WTC11 (cell line): ENCODE data around the gene RGS13. TPM values are rescaled to one million over a fixed set of nuclear protein-coding genes. Genes with fewer than 3 reads are reported as not detected.

ENCODE experiments used
- ATAC-seq: fragments of 200-7000 bp; cut with Tn5 transposase; 2 replicates; pipeline ENCODE4 v1.10.0; 2021; ENCODE audit warnings: mild to moderate bottlenecking, moderate library complexity
- CTCF ChIA-PET: fragments of 300-600 bp; sonication (Branson Sonifier 250); formaldehyde crosslinking; loops from one replicate; lab custom pipeline; 2021; ENCODE audit warnings: antibody characterized with exemption; lab: Charles Lee
- POLR2A ChIA-PET: fragments of 350-600 bp; sonication (Branson Sonifier 250); formaldehyde crosslinking; loops from one replicate; lab custom pipeline; 2021; ENCODE audit warnings: antibody characterized with exemption; lab: Charles Lee
- DNase-seq: peaks from one replicate; pipeline ENCODE4 v3.0.0; 2021; ENCODE audit warnings: low spot score
- H3K27ac Mint-ChIP-seq: 2 replicates; pipeline ENCODE4 v1.8.0; 2021; ENCODE audit warnings: mixed read lengths
- H3K27me3 Mint-ChIP-seq: 2 replicates; pipeline ENCODE4 v1.8.0; 2021; ENCODE audit warnings: low read depth, mild to moderate bottlenecking, moderate library complexity, mixed read lengths
- H3K36me3 Mint-ChIP-seq: 2 replicates; pipeline ENCODE4 v1.8.0; 2021; ENCODE audit warnings: mixed read lengths
- H3K4me1 Mint-ChIP-seq: 2 replicates; pipeline ENCODE4 v1.8.0; 2022; ENCODE audit warnings: mixed read lengths
- H3K4me3 Mint-ChIP-seq: 2 replicates; pipeline ENCODE4 v1.8.0; 2021; ENCODE audit warnings: mild to moderate bottlenecking, moderate library complexity, mixed read lengths
- H3K9me3 Mint-ChIP-seq: 2 replicates; pipeline ENCODE4 v1.8.0; 2021; ENCODE audit warnings: mixed read lengths
- ATF1 ChIP-seq: sonication (generic); formaldehyde crosslinking; IDR thresholded peaks from 2 replicates; pipeline ENCODE4 v1.8.1; 2023; ENCODE audit warnings: mild to moderate bottlenecking, moderate library complexity, missing genetic modification reagents
- FOXK1 ChIP-seq: sonication (generic); formaldehyde crosslinking; IDR thresholded peaks from 2 replicates; pipeline ENCODE4 v1.8.0; 2022; ENCODE audit warnings: mild to moderate bottlenecking, moderate library complexity, missing genetic modification reagents
- IRF2 ChIP-seq: sonication (generic); formaldehyde crosslinking; IDR thresholded peaks from 2 replicates; pipeline ENCODE4 v1.8.0; 2022; ENCODE audit warnings: low read depth, missing genetic modification reagents, borderline replicate concordance
- KAT7 ChIP-seq: sonication (generic); formaldehyde crosslinking; IDR thresholded peaks from 2 replicates; pipeline ENCODE4 v1.8.1; 2023; ENCODE audit warnings: missing genetic modification reagents, mild to moderate bottlenecking, borderline replicate concordance
- MXD4 ChIP-seq: fragments of 250-450 bp; sonication (Bioruptor Pico); IDR thresholded peaks from 2 replicates; pipeline ENCODE4 v1.8.0; 2021; ENCODE audit warnings: mild to moderate bottlenecking, moderate library complexity, borderline replicate concordance
- MYBL2 ChIP-seq: sonication (generic); formaldehyde crosslinking; IDR thresholded peaks from 2 replicates; pipeline ENCODE4 v1.8.1; 2023; ENCODE audit warnings: mild to moderate bottlenecking, moderate library complexity, missing genetic modification reagents
- NR2C2 ChIP-seq: sonication (generic); formaldehyde crosslinking; IDR thresholded peaks from 2 replicates; pipeline ENCODE4 v1.8.0; 2022; ENCODE audit warnings: mild to moderate bottlenecking, missing genetic modification reagents
- NR3C1 ChIP-seq: sonication (generic); formaldehyde crosslinking; conservative IDR thresholded peaks from 2 replicates; pipeline ENCODE4 v1.8.1; 2023; ENCODE audit warnings: low read depth, mild to moderate bottlenecking, missing genetic modification reagents
- SMAD4 ChIP-seq: sonication (generic); formaldehyde crosslinking; IDR thresholded peaks from 2 replicates; pipeline ENCODE4 v1.8.0; 2022; ENCODE audit warnings: mild to moderate bottlenecking, missing genetic modification reagents
- SP1 ChIP-seq: sonication (generic); formaldehyde crosslinking; conservative IDR thresholded peaks from 2 replicates; pipeline ENCODE4 v1.8.1; 2022; ENCODE audit warnings: missing genetic modification reagents
- TEAD4 ChIP-seq: sonication (generic); formaldehyde crosslinking; IDR thresholded peaks from 2 replicates; pipeline ENCODE4 v1.8.0; 2022; ENCODE audit warnings: mild to moderate bottlenecking, missing genetic modification reagents
- ZNF263 ChIP-seq: sonication (generic); formaldehyde crosslinking; IDR thresholded peaks from 2 replicates; pipeline ENCODE4 v1.8.1; 2022; ENCODE audit warnings: low read depth, mild to moderate bottlenecking, moderate library complexity, missing genetic modification reagents
- ZNF416 ChIP-seq: fragments of 250-450 bp; sonication (Bioruptor Pico); IDR thresholded peaks from 2 replicates; pipeline ENCODE4 v1.9.0; 2021; ENCODE audit warnings: mild to moderate bottlenecking, inconsistent platforms
- total RNA-seq: library from RNA; stranded (reverse); gene quantifications from 3 replicates; pipeline ENCODE4 v1.2.3, GENCODE V29; 2021
- TF ChIP-seq, protein P1 (sequence below): sonication (generic); formaldehyde crosslinking; conservative IDR thresholded peaks from 2 replicates; pipeline ENCODE4 v1.8.1; 2022; ENCODE audit warnings: mild to moderate bottlenecking, missing genetic modification reagents
- TF ChIP-seq, protein P2 (sequence below): fragments of 250-450 bp; sonication (Bioruptor Pico); IDR thresholded peaks from 2 replicates; pipeline ENCODE4 v1.9.0; 2021; ENCODE audit warnings: mild to moderate bottlenecking, borderline replicate concordance
- TF ChIP-seq, protein P3 (sequence below): sonication (generic); formaldehyde crosslinking; IDR thresholded peaks from 2 replicates; pipeline ENCODE4 v1.8.1; 2022; ENCODE audit warnings: mild to moderate bottlenecking, moderate library complexity, missing genetic modification reagents
- TF ChIP-seq, protein P4 (sequence below): sonication (generic); formaldehyde crosslinking; IDR thresholded peaks from 2 replicates; pipeline ENCODE4 v1.8.0; 2022; ENCODE audit warnings: missing genetic modification reagents
- TF ChIP-seq, protein P5 (sequence below): sonication (generic); formaldehyde crosslinking; IDR thresholded peaks from 2 replicates; pipeline ENCODE4 v1.8.1; 2023; ENCODE audit warnings: mild to moderate bottlenecking, missing genetic modification reagents, borderline replicate concordance
- TF ChIP-seq, protein P6 (sequence below): sonication (generic); formaldehyde crosslinking; IDR thresholded peaks from 2 replicates; pipeline ENCODE4 v1.8.0; 2022; ENCODE audit warnings: mild to moderate bottlenecking, missing genetic modification reagents

The RGS13 gene
- total RNA-seq, 1 experiment from 2014 or later: not detected

DNA sequence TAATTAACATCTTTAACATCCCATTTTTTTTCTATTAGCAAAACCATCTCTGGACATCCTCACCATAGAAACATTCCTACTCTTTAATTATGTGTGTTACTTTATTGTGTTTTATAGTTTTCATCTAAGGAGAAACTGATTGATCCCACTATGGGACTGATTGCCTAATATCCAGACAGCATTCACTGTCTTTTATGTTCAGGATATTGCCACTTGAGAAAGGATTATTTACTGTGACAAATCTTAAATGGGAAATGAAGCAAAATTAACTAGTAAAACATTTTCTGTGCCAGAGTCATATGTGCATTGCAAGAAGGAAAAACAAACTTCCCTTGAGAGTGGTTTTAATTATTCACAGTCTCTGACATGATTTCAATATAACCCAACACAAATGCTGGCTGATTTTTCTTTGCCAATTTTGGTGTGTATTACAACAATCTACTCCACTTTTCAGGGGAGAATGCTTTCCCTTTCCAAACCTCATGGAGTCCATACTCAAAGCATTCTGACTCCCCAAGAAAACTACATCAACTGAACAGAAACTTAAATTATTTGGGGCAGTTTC lies 15.8 kb upstream of the RGS13 start:
- H3K27ac Mint-ChIP-seq: no peak overlapping the region
- no peaks in the 10 kb centered on the region for H3K36me3 Mint-ChIP-seq
- no peak for TF ChIP-seq NR3C1 (CRISPR knock-in tag)
- no peak for TF ChIP-seq TEAD4 (CRISPR knock-in tag)
- TF ChIP-seq, protein P1, sequence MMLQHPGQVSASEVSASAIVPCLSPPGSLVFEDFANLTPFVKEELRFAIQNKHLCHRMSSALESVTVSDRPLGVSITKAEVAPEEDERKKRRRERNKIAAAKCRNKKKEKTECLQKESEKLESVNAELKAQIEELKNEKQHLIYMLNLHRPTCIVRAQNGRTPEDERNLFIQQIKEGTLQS (CRISPR knock-in tag): no peak
- TF ChIP-seq ZNF416 (CRISPR knock-in tag): no peak
- TF ChIP-seq, protein P2, sequence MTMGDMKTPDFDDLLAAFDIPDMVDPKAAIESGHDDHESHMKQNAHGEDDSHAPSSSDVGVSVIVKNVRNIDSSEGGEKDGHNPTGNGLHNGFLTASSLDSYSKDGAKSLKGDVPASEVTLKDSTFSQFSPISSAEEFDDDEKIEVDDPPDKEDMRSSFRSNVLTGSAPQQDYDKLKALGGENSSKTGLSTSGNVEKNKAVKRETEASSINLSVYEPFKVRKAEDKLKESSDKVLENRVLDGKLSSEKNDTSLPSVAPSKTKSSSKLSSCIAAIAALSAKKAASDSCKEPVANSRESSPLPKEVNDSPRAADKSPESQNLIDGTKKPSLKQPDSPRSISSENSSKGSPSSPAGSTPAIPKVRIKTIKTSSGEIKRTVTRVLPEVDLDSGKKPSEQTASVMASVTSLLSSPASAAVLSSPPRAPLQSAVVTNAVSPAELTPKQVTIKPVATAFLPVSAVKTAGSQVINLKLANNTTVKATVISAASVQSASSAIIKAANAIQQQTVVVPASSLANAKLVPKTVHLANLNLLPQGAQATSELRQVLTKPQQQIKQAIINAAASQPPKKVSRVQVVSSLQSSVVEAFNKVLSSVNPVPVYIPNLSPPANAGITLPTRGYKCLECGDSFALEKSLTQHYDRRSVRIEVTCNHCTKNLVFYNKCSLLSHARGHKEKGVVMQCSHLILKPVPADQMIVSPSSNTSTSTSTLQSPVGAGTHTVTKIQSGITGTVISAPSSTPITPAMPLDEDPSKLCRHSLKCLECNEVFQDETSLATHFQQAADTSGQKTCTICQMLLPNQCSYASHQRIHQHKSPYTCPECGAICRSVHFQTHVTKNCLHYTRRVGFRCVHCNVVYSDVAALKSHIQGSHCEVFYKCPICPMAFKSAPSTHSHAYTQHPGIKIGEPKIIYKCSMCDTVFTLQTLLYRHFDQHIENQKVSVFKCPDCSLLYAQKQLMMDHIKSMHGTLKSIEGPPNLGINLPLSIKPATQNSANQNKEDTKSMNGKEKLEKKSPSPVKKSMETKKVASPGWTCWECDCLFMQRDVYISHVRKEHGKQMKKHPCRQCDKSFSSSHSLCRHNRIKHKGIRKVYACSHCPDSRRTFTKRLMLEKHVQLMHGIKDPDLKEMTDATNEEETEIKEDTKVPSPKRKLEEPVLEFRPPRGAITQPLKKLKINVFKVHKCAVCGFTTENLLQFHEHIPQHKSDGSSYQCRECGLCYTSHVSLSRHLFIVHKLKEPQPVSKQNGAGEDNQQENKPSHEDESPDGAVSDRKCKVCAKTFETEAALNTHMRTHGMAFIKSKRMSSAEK: no peak
- no peak for TF ChIP-seq KAT7 (CRISPR knock-in tag)
- TF ChIP-seq MYBL2 (CRISPR knock-in tag): no peak
- TF ChIP-seq IRF2 (CRISPR knock-in tag): no peak
- TF ChIP-seq, protein P3, sequence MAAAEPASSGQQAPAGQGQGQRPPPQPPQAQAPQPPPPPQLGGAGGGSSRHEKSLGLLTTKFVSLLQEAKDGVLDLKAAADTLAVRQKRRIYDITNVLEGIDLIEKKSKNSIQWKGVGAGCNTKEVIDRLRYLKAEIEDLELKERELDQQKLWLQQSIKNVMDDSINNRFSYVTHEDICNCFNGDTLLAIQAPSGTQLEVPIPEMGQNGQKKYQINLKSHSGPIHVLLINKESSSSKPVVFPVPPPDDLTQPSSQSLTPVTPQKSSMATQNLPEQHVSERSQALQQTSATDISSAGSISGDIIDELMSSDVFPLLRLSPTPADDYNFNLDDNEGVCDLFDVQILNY (CRISPR knock-in tag): no peak
- no peak for TF ChIP-seq NR2C2
- no peak for TF ChIP-seq ATF1
- no peak for TF ChIP-seq FOXK1 (CRISPR knock-in tag)
- TF ChIP-seq, protein P4, sequence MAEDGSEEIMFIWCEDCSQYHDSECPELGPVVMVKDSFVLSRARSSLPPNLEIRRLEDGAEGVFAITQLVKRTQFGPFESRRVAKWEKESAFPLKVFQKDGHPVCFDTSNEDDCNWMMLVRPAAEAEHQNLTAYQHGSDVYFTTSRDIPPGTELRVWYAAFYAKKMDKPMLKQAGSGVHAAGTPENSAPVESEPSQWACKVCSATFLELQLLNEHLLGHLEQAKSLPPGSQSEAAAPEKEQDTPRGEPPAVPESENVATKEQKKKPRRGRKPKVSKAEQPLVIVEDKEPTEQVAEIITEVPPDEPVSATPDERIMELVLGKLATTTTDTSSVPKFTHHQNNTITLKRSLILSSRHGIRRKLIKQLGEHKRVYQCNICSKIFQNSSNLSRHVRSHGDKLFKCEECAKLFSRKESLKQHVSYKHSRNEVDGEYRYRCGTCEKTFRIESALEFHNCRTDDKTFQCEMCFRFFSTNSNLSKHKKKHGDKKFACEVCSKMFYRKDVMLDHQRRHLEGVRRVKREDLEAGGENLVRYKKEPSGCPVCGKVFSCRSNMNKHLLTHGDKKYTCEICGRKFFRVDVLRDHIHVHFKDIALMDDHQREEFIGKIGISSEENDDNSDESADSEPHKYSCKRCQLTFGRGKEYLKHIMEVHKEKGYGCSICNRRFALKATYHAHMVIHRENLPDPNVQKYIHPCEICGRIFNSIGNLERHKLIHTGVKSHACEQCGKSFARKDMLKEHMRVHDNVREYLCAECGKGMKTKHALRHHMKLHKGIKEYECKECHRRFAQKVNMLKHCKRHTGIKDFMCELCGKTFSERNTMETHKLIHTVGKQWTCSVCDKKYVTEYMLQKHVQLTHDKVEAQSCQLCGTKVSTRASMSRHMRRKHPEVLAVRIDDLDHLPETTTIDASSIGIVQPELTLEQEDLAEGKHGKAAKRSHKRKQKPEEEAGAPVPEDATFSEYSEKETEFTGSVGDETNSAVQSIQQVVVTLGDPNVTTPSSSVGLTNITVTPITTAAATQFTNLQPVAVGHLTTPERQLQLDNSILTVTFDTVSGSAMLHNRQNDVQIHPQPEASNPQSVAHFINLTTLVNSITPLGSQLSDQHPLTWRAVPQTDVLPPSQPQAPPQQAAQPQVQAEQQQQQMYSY (CRISPR knock-in tag): no peak
- no peak for TF ChIP-seq MXD4 (CRISPR knock-in tag)
- no peak for TF ChIP-seq ZNF263 (CRISPR knock-in tag)
- TF ChIP-seq, protein P5, sequence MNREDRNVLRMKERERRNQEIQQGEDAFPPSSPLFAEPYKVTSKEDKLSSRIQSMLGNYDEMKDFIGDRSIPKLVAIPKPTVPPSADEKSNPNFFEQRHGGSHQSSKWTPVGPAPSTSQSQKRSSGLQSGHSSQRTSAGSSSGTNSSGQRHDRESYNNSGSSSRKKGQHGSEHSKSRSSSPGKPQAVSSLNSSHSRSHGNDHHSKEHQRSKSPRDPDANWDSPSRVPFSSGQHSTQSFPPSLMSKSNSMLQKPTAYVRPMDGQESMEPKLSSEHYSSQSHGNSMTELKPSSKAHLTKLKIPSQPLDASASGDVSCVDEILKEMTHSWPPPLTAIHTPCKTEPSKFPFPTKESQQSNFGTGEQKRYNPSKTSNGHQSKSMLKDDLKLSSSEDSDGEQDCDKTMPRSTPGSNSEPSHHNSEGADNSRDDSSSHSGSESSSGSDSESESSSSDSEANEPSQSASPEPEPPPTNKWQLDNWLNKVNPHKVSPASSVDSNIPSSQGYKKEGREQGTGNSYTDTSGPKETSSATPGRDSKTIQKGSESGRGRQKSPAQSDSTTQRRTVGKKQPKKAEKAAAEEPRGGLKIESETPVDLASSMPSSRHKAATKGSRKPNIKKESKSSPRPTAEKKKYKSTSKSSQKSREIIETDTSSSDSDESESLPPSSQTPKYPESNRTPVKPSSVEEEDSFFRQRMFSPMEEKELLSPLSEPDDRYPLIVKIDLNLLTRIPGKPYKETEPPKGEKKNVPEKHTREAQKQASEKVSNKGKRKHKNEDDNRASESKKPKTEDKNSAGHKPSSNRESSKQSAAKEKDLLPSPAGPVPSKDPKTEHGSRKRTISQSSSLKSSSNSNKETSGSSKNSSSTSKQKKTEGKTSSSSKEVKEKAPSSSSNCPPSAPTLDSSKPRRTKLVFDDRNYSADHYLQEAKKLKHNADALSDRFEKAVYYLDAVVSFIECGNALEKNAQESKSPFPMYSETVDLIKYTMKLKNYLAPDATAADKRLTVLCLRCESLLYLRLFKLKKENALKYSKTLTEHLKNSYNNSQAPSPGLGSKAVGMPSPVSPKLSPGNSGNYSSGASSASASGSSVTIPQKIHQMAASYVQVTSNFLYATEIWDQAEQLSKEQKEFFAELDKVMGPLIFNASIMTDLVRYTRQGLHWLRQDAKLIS (CRISPR knock-in tag): no peak
- no peak for TF ChIP-seq SMAD4 (CRISPR knock-in tag)
- TF ChIP-seq, protein P6, sequence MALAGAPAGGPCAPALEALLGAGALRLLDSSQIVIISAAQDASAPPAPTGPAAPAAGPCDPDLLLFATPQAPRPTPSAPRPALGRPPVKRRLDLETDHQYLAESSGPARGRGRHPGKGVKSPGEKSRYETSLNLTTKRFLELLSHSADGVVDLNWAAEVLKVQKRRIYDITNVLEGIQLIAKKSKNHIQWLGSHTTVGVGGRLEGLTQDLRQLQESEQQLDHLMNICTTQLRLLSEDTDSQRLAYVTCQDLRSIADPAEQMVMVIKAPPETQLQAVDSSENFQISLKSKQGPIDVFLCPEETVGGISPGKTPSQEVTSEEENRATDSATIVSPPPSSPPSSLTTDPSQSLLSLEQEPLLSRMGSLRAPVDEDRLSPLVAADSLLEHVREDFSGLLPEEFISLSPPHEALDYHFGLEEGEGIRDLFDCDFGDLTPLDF (CRISPR knock-in tag): no peak
- TF ChIP-seq SP1 (CRISPR knock-in tag): no peak
- H3K4me1 Mint-ChIP-seq: no peaks in the 10 kb centered on the region
- ChIA-PET POLR2A (no interaction called here), CTCF (no interaction called here)
- ATAC-seq (no peak), DNase-seq (no peak)
- no peaks in the 10 kb centered on the region for H3K27me3 Mint-ChIP-seq
- peaks cover 13% of the 10 kb centered on the region for H3K9me3 Mint-ChIP-seq
- no peak overlapping the region for H3K4me3 Mint-ChIP-seq
